ENCODE measurements around the gene C1orf226.

The C1orf226 gene

DNA sequence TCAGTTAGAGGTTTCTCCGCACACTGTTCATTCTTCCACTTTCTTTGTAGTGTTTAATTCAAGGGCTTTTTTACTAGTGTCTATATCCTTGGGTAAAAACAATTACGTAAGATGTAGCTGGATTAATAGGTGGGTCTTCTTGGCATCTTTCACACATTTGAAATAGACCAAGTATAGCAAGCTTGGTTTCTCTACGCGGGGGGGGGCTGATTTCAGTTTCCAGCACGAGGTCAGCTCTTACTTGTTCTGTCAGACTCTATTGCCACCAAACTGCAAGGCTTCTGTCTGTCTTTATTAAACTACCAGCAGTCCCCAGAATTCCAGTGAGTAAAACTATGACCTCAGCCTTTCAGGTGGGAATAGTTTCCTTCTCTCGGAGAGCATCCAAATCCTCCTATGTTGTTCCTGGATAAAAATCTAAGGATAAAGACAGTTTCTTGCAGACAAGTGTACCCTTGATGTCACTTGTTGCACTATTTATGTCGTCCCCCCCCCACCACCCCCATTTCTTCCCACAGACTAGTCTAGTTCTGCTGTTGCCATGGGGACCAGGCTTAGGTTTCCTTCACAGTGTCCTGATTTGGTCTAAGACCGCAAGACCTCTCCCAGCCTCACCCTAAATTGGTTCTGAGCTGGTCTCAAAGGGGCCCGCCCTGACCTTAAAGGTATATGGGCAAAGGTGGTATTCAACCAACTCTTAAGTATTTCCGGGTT, 21.8 kb upstream of the C1orf226 start:
- H3K4me1 ChIP-seq (ENCODE audit: insufficient read depth, low read length): no peaks in the 10 kb centered on the region
- no peak overlapping the region for H3K9ac ChIP-seq (ENCODE audit: low read depth, low read length)
- H3K9me3 ChIP-seq (ENCODE audit: control insufficient read depth, insufficient read depth, low read length): no peaks in the 10 kb centered on the region
- no peaks in the 10 kb centered on the region for H3K36me3 ChIP-seq (ENCODE audit: insufficient read depth, low read length)

DNA sequence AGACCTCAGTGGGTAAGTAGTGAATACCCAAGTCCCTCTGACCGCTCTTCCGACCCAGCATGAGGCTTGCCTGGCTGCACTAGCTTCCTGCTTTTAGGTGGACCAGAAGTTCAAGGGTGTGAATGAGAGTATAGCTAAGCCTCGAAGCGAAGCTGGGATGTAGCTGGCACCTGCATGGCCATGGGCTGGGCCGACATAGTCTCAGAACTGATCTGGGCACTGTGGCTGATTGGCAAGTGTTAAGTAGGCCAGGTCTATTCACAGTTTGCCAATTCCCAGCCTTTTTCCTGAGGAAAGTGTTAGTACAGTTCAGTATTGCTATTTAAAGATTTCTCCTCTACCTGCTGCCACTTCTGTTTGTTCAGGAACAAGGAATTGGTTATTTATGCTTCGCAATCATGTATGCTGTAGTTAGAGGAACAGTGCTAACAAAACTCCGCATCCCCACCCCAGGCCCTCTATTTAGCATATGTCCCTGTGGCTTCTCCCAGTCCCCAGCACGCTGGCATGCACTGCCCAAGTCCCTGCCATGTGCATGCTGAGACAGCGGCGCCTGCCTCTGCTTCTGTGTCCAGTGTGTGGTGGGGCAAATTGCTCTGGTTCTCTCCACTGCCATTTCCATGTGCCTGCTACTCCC, 21.2 kb upstream of the C1orf226 start:
- no peaks in the 10 kb centered on the region for H3K4me1 ChIP-seq (ENCODE audit: insufficient read depth, low read length)
- no peaks in the 10 kb centered on the region for H3K36me3 ChIP-seq (ENCODE audit: insufficient read depth, low read length)
- no peaks in the 10 kb centered on the region for H3K9me3 ChIP-seq (ENCODE audit: control insufficient read depth, insufficient read depth, low read length)

DNA sequence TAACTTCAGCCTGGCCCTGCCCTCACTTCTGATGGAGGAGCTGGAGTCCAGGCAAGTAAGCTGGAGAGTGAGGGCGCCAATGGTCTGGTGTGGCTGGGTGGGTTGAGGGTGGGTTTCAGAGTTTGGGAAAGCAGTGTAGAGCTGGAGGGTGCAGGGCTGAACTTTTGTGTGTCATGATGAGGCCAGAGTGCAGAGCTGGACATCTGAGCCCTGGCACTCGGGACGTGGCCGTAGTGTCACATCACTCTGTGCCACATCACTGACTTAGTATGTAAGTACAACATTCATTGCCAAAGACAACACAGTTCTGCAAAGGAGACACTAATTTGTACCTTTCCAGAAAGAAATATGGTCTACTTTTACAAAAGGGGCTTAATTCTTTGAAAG, 20.7 kb upstream of the C1orf226 start:
- Histone ChIP-seq H3K9ac (ENCODE audit: low read depth, low read length) (no peak overlapping the region), H3K9me3 (ENCODE audit: control insufficient read depth, insufficient read depth, low read length) (no peaks in the 10 kb centered on the region), H3K36me3 (ENCODE audit: insufficient read depth, low read length) (no peaks in the 10 kb centered on the region), H3K4me1 (ENCODE audit: insufficient read depth, low read length) (no peaks in the 10 kb centered on the region)

More for the DNA sequence above, 21.2 kb upstream of the C1orf226 start:
- H3K9ac ChIP-seq (ENCODE audit: low read depth, low read length): no peak overlapping the region

DNA sequence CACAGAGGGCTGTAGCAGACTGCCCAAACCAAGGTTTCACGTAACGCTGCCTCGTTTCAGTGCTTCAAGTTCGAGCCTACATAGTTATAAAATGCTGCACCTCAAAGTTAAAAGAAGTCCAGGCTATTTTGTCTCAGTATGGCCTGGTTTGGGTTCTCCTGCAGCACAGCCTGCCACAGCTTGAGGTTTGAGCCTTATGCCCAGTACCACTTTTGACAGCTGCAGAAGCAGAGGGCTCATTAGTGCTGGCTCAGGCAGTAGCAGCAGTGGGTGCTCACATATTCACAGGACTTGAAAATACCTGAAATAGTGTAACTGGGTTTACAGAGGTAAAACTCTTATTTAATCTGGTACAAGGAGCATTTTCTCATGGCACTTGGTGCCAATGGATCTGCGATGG, 20.2 kb upstream of the C1orf226 start:
- no peak overlapping the region for H3K9ac ChIP-seq (ENCODE audit: low read depth, low read length)
- no peaks in the 10 kb centered on the region for H3K4me1 ChIP-seq (ENCODE audit: insufficient read depth, low read length)
- H3K9me3 ChIP-seq (ENCODE audit: control insufficient read depth, insufficient read depth, low read length): no peaks in the 10 kb centered on the region
- no peaks in the 10 kb centered on the region for H3K36me3 ChIP-seq (ENCODE audit: insufficient read depth, low read length)

DNA sequence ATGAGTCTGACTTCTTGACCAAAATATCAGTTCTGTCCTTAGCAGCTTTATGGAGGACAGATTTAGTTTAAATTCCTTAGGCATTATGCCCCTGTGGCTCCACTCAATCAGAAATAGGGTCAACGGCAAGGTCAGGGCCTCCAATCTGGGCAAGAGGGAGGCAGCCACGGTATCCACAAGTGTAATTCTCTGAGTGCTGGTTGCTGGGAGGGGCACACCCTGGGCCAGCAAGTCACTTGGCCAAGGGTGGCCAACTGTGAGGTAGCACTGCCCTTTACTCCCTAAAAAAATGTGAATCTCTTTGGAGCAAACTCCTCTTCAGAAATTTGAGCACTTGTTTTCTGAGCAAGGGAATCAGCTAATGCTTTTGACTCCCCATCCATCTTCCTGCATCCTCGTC, 17.7 kb upstream of the C1orf226 start:
- H3K9me3 ChIP-seq (ENCODE audit: control insufficient read depth, insufficient read depth, low read length): no peaks in the 10 kb centered on the region
- no peaks in the 10 kb centered on the region for H3K4me1 ChIP-seq (ENCODE audit: insufficient read depth, low read length)
- H3K9ac ChIP-seq (ENCODE audit: low read depth, low read length): no peak overlapping the region
- no peaks in the 10 kb centered on the region; the same call in 1 of the 2 replicates for H3K36me3 ChIP-seq (ENCODE audit: insufficient read depth, low read length)

DNA sequence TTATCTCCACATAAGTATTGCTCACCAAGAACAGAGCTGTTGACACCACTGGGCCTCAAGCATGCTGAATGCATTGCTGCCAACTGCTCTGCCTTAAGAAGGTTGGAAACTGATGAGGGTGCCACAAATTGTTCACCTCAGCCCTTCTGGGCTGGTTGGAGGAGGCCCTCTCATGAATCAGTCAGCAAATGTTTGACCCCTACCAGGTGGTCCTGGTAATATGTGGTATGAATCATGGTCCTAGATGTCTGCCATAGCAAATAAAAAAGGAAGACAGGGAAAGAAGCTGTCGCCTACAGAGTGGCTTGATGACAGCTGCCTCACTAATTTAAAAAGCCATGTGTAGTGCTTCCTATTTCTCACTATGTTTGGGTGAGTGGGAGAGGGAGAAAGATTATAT, 17.0 kb upstream of the C1orf226 start:
- no peaks in the 10 kb centered on the region for H3K9me3 ChIP-seq (ENCODE audit: control insufficient read depth, insufficient read depth, low read length)
- H3K9ac ChIP-seq (ENCODE audit: low read depth, low read length): no peak overlapping the region
- H3K36me3 ChIP-seq (ENCODE audit: insufficient read depth, low read length): no peaks in the 10 kb centered on the region; the same call in 1 of the 2 replicates
- H3K4me1 ChIP-seq (ENCODE audit: insufficient read depth, low read length): no peaks in the 10 kb centered on the region

DNA sequence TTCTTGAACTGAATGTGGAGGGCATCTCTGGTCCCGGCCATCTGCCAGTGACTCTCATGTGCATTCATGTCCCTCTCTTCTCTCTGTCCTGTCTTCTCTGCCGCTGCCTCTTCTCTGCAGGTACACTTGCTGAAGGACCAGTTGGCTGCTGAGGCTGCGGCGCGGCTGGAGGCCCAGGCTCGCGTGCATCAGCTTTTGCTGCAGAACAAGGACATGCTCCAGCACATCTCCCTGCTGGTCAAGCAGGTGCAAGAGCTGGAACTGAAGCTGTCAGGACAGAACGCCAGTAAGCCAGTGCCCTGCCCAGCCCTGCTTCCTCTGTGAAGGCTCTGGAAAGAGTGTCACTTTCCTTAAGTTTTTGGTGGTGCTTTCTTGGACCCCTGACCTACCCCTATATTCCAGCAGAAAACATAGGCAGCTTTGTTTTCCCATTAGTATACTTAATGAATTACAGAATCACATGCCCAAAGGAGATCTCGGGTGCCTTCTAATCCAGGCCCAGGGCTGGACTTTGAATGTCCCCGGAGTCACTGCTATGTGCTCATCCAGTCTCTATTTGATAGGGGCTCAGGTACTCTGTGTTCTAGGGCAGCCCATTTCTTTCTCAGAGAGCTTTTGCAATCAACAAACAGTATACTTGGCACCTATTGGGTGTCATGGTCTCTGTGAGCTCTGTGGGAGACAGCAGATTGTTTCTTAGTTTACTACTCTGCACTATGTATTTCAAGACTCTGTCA, 16.1 kb upstream of the C1orf226 start:
- Histone ChIP-seq H3K36me3 (ENCODE audit: insufficient read depth, low read length) (no peaks in the 10 kb centered on the region; the same call in 1 of the 2 replicates), H3K9ac (ENCODE audit: low read depth, low read length) (no peak overlapping the region), H3K4me1 (ENCODE audit: insufficient read depth, low read length) (no peaks in the 10 kb centered on the region), H3K9me3 (ENCODE audit: control insufficient read depth, insufficient read depth, low read length) (no peaks in the 10 kb centered on the region)

DNA sequence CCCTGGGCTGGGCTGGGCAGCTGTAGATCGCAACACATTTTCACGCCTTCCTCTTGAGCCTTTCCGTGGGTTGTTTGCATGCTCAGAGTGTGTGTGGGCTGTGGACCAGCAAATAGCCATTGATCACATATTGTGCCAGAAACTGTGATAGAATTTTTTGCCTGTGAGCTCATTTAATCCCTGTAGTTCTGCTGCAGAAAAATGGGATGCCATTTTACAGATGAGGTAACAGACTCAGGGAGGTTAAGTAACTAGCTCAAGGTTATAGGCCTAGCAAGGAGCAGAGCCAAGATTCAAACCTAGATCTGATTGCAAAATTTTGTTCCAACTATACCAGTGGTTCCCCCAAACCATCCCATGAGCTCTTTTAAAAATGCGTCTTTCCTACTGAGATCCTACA, 15.4 kb upstream of the C1orf226 start:
- Histone ChIP-seq H3K9me3 (ENCODE audit: control insufficient read depth, insufficient read depth, low read length) (no peaks in the 10 kb centered on the region), H3K9ac (ENCODE audit: low read depth, low read length) (no peak overlapping the region), H3K36me3 (ENCODE audit: insufficient read depth, low read length) (no peaks in the 10 kb centered on the region; the same call in 1 of the 2 replicates), H3K4me1 (ENCODE audit: insufficient read depth, low read length) (no peaks in the 10 kb centered on the region)

DNA sequence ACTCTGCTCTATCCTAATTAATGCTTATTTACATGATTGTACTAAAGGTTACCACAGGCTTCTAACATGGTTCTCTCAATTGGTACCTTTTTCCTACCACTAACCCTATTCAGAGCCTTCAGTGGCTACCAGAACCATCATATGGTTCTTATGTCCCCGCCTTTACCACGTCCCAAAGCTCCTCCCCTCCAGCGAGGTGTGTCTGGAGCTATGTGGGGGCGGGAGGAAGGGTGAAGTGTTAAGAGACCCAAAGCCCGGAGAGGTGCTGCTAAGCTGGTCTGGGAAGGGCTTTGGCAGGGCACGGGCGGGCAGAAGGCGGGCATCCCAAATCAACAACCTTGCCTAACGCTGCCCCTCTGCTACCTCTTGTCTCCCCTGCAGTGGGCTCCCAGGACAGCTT, 14.9 kb upstream of the C1orf226 start:
- Histone ChIP-seq H3K4me1 (ENCODE audit: insufficient read depth, low read length) (no peaks in the 10 kb centered on the region), H3K9ac (ENCODE audit: low read depth, low read length) (no peak overlapping the region), H3K36me3 (ENCODE audit: insufficient read depth, low read length) (no peaks in the 10 kb centered on the region; the same call in 1 of the 2 replicates), H3K9me3 (ENCODE audit: control insufficient read depth, insufficient read depth, low read length) (no peaks in the 10 kb centered on the region)

DNA sequence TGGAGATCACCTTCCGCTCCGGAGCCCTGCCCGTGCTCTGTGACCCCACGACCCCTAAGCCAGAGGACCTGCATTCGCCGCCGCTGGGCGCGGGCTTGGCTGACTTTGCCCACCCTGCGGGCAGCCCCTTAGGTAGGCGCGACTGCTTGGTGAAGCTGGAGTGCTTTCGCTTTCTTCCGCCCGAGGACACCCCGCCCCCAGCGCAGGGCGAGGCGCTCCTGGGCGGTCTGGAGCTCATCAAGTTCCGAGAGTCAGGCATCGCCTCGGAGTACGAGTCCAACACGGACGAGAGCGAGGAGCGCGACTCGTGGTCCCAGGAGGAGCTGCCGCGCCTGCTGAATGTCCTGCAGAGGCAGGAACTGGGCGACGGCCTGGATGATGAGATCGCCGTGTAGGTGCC, 14.5 kb upstream of the C1orf226 start:
- H3K9me3 ChIP-seq (ENCODE audit: control insufficient read depth, insufficient read depth, low read length): no peaks in the 10 kb centered on the region
- H3K4me1 ChIP-seq (ENCODE audit: insufficient read depth, low read length): no peaks in the 10 kb centered on the region
- H3K9ac ChIP-seq (ENCODE audit: low read depth, low read length): no peak overlapping the region
- H3K36me3 ChIP-seq (ENCODE audit: insufficient read depth, low read length): no peaks in the 10 kb centered on the region; the same call in 1 of the 2 replicates

DNA sequence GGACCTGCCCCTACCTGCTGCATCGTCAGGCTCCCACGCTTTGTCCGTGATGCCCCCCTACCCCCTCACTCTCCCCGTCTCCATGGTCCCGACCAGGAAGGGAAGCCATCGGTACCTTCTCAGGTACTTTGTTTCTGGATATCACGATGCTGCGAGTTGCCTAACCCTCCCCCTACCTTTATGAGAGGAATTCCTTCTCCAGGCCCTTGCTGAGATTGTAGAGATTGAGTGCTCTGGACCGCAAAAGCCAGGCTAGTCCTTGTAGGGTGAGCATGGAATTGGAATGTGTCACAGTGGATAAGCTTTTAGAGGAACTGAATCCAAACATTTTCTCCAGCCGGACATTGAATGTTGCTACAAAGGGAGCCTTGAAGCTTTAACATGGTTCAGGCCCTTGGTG, 13.8 kb upstream of the C1orf226 start:
- Histone ChIP-seq H3K9ac (ENCODE audit: low read depth, low read length) (no peak overlapping the region), H3K9me3 (ENCODE audit: control insufficient read depth, insufficient read depth, low read length) (no peaks in the 10 kb centered on the region), H3K4me1 (ENCODE audit: insufficient read depth, low read length) (no peaks in the 10 kb centered on the region), H3K36me3 (ENCODE audit: insufficient read depth, low read length) (no peaks in the 10 kb centered on the region; the same call in 1 of the 2 replicates)

DNA sequence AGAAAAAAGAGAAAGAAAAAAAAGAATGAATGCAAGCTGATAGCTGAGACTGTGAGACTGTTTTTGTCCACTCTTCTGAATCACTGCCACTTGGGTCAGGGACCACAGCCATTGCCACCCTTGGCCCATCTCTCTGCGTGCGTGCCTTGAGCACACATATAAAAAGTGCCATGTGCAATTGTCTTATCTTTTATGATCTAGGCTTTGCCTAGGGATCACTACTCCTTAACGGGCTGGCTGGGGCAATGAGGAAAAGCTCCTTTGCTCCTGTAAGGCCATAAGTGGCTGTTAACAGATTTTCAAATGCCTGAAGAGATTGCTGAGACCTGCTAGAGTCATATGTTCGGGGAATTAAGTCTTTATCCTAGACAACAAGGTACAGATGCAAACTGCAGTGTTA, 13.1 kb upstream of the C1orf226 start:
- Histone ChIP-seq H3K9me3 (ENCODE audit: control insufficient read depth, insufficient read depth, low read length) (no peaks in the 10 kb centered on the region), H3K4me1 (ENCODE audit: insufficient read depth, low read length) (no peaks in the 10 kb centered on the region)

DNA sequence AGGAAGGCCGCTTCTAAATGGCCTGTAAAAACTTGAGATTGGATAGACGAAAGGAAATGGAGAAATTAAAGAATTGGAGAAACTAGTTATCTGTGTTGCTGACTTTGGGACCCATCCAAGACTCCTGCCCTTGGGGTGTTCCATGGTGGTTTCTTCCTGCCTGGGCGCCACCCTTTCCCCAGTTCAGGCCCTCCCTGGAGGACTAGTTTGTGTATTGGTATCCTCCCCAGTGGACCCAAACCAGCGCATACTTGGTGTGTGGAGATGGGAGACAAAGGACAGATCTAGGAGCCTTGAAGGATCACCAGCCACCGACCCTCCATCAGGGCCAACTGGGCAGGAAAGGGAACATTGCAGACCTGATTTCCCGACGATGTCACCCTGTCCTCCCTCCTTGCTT, 12.0 kb upstream of the C1orf226 start:
- H3K36me3 ChIP-seq (ENCODE audit: insufficient read depth, low read length): no peaks in the 10 kb centered on the region; the same call in 1 of the 2 replicates

More for the DNA sequence above, 13.1 kb upstream of the C1orf226 start:
- Histone ChIP-seq H3K36me3 (ENCODE audit: insufficient read depth, low read length) (no peaks in the 10 kb centered on the region; the same call in 1 of the 2 replicates), H3K9ac (ENCODE audit: low read depth, low read length) (no peak overlapping the region)

DNA sequence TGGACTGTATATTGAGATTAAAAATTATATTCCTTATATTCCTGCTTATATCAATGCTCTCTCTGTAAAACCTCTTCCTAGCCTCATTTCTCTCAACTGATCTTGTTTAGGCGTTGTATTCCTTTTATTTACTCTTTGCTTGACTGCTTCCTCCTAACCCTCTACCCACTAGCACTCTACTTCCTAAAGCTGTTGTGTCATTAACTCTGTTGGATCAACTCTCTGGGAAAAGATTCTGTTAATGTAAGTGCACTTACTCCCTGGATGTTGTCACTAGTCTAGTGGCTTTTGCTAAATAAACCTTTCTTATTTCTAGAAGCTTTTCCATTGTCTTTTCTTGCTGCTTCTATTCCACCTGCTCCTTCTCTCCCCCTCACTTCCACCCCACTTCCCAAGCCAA, 11.4 kb upstream of the C1orf226 start:
- Histone ChIP-seq H3K4me1 (ENCODE audit: insufficient read depth, low read length) (no peaks in the 10 kb centered on the region), H3K9me3 (ENCODE audit: control insufficient read depth, insufficient read depth, low read length) (no peaks in the 10 kb centered on the region), H3K9ac (ENCODE audit: low read depth, low read length) (no peak overlapping the region), H3K36me3 (ENCODE audit: insufficient read depth, low read length) (no peaks in the 10 kb centered on the region; the same call in 1 of the 2 replicates)

More for the DNA sequence above, 12.0 kb upstream of the C1orf226 start:
- Histone ChIP-seq H3K4me1 (ENCODE audit: insufficient read depth, low read length) (no peaks in the 10 kb centered on the region), H3K9ac (ENCODE audit: low read depth, low read length) (no peak overlapping the region), H3K9me3 (ENCODE audit: control insufficient read depth, insufficient read depth, low read length) (no peaks in the 10 kb centered on the region)
